MV-4-11 (cell line): Measurements from ENCODE around the gene CLK4.

Experiments used
- DNase-seq: peaks from one replicate; lab custom pipeline; 2025; lab: John Stamatoyannopoulos, UW

The CLK4 gene

GRCh38 chr5:178553517-178553916, 73.3 kb downstream of the CLK4 start:
- no peak for DNase-seq
